HepG2 (cell line): Measurements from ENCODE around the gene SQOR. TPM values are rescaled to one million over a fixed set of nuclear protein-coding genes. Genes with fewer than 3 reads are reported as not detected.

ENCODE experiments used
- ATAC-seq: fragments of 200-7000 bp; cut with Tn5 transposase; 3 replicates; pipeline ENCODE4 v1.9.1; 2020; ENCODE audit warnings: mild to moderate bottlenecking, moderate library complexity
- BruUV-seq: library from RNA; stranded (reverse); fragments of 400-500 nt; replicated peaks from 2 replicates; lab custom pipeline; 2021; lab: Mats Ljungman, UMichigan
- CTCF ChIA-PET: fragments of 300-600 bp; formaldehyde crosslinking; extraction: SDS; loops from one replicate; lab custom pipeline; 2021; ENCODE audit warnings: low total read pairs, inconsistent platforms, low intra/inter-chr PET ratio; lab: Yijun Ruan, JAX
- POLR2A ChIA-PET: fragments of 350-600 bp; sonication (Branson Sonifier 250); formaldehyde crosslinking; loops from one replicate; lab custom pipeline; 2020; ENCODE audit warnings: antibody characterized with exemption, inconsistent platforms; lab: Yijun Ruan, JAX
- DNase-seq: peaks from one replicate; pipeline ENCODE4 v3.0.0-alpha.2; 2015; ENCODE audit warnings: low spot score
- FAIRE-seq: peaks from 3 replicates; lab custom pipeline; 2011; peaks lifted over from hg19 to GRCh38; lab: Jason Lieb, UNC
- H2AFZ ChIP-seq: one replicate; pipeline ENCODE4 v1.6.1; 2011; ENCODE audit warnings: low read length, inconsistent platforms
- H3K27ac ChIP-seq: fragments of 300-600 bp; 3 replicates; pipeline ENCODE4 v1.8.0; 2011; ENCODE audit warnings: mixed run types, mild to moderate bottlenecking, mixed read lengths, low read length, inconsistent platforms; ENCODE audit not compliant: insufficient read depth; ENCODE audit errors: extremely low read length
- H3K27me3 ChIP-seq, 2 experiments: fragments of 200-600 bp in 1 of 2; 2 replicates in 1 of 2; 3 replicates in 1 of 2; pipeline versions ENCODE4 v1.6.0 to v1.8.0; 2011; ENCODE audit warnings: low read length in 2 of 2, mild to moderate bottlenecking in 2 of 2, moderate library complexity in 2 of 2, inconsistent platforms in 1 of 2; ENCODE audit not compliant: insufficient read depth in 2 of 2, control insufficient read depth in 1 of 2
- H3K36me3 ChIP-seq, 2 experiments: fragments of 200-600 bp in 1 of 2; replicated peaks in 1 of 2; 2 replicates in 1 of 2; 3 replicates in 1 of 2; pipeline versions ENCODE4 v1.5.1 to v1.8.0; 2011; ENCODE audit warnings: low read length in 2 of 2, inconsistent platforms in 1 of 2; ENCODE audit not compliant: insufficient read depth in 2 of 2, control insufficient read depth in 1 of 2
- H3K4me1 ChIP-seq: 2 replicates; pipeline ENCODE4 v1.5.1; 2012; ENCODE audit warnings: low read length, inconsistent platforms; ENCODE audit not compliant: insufficient read depth
- H3K4me2 ChIP-seq: 2 replicates; pipeline ENCODE4 v1.6.0; 2011; ENCODE audit warnings: low read depth, low read length, inconsistent platforms
- H3K4me3 ChIP-seq, 3 experiments: fragments of 200-600 bp in 1 of 3; sonication (generic), shearing (Covaris generic) in 1 of 3; replicated peaks in 1 of 3; 2 replicates each; pipeline ENCODE4 v1.5.1; 2011 to 2016; ENCODE audit warnings: low read length in 3 of 3, inconsistent platforms in 2 of 3, low read depth in 2 of 3, mild to moderate bottlenecking in 2 of 3, control low read depth in 1 of 3, mixed read lengths in 1 of 3; ENCODE audit not compliant: insufficient read depth in 1 of 3
- H3K79me2 ChIP-seq: one replicate; pipeline ENCODE4 v1.6.1; 2011; ENCODE audit warnings: low read length, inconsistent platforms; ENCODE audit not compliant: insufficient read depth
- H3K9ac ChIP-seq: 2 replicates; pipeline ENCODE4 v1.6.0; 2011; ENCODE audit warnings: mild to moderate bottlenecking, low read depth, low read length, inconsistent platforms; ENCODE audit not compliant: insufficient read depth
- H3K9me3 ChIP-seq: 2 replicates; pipeline ENCODE4 v1.5.1; 2012; ENCODE audit warnings: mild to moderate bottlenecking, low read length
- H4K20me1 ChIP-seq: 2 replicates; pipeline ENCODE4 v1.6.0; 2011; ENCODE audit warnings: inconsistent platforms, mild to moderate bottlenecking, low read length, moderate library complexity; ENCODE audit not compliant: insufficient read depth
- AHR ChIP-seq: IDR thresholded peaks from 2 replicates; pipeline ENCODE4 v1.6.1; 2018; ENCODE audit warnings: missing genetic modification reagents, missing compliant biosample characterization
- BORCS8-MEF2B ChIP-seq: sonication (generic); formaldehyde crosslinking; IDR thresholded peaks from 2 replicates; pipeline ENCODE4 v1.8.0; 2022; ENCODE audit warnings: mild to moderate bottlenecking, missing genetic modification reagents
- FOXO1 ChIP-seq: sonication (generic); formaldehyde crosslinking; IDR thresholded peaks from 2 replicates; pipeline ENCODE4 v1.4.0; 2020; ENCODE audit warnings: missing genetic modification reagents
- HMG20A ChIP-seq: IDR thresholded peaks from 2 replicates; pipeline ENCODE4 v1.6.1; 2016; ENCODE audit warnings: borderline replicate concordance
- KAT7 ChIP-seq: IDR thresholded peaks from 2 replicates; pipeline ENCODE4 v1.6.1; 2018; ENCODE audit warnings: borderline replicate concordance, missing compliant biosample characterization
- NBN ChIP-seq: fragments of 450-650 bp; conservative IDR thresholded peaks from 2 replicates; pipeline ENCODE4 v1.6.1; 2017
- TGIF2 ChIP-seq: IDR thresholded peaks from 2 replicates; pipeline ENCODE4 v1.6.1; 2016; ENCODE audit warnings: control low read depth, missing compliant biosample characterization
- TOPORS ChIP-seq: sonication (generic); formaldehyde crosslinking; IDR thresholded peaks from 2 replicates; pipeline ENCODE4 v1.8.0; 2023; ENCODE audit warnings: mild to moderate bottlenecking, missing genetic modification reagents
- ZBTB1 ChIP-seq: sonication (generic); formaldehyde crosslinking; IDR thresholded peaks from 2 replicates; pipeline ENCODE4 v1.4.0; 2020; ENCODE audit warnings: missing genetic modification reagents, borderline replicate concordance
- ZNF20 ChIP-seq: sonication (generic); formaldehyde crosslinking; IDR thresholded peaks from 2 replicates; pipeline ENCODE4 v1.4.0; 2020; ENCODE audit warnings: mild to moderate bottlenecking, moderate library complexity, missing genetic modification reagents
- ZNF234 ChIP-seq: sonication (generic); formaldehyde crosslinking; conservative IDR thresholded peaks from 2 replicates; pipeline ENCODE4 v1.5.1; 2020; ENCODE audit warnings: mild to moderate bottlenecking, missing genetic modification reagents
- ZNF431 ChIP-seq: sonication (generic); formaldehyde crosslinking; IDR thresholded peaks from 2 replicates; pipeline ENCODE4 v1.9.0; 2022; ENCODE audit warnings: missing genetic modification reagents, low read depth, mild to moderate bottlenecking, borderline replicate concordance
- ZNF451 ChIP-seq: sonication (generic); formaldehyde crosslinking; IDR thresholded peaks from 2 replicates; pipeline ENCODE4 v1.5.0; 2020; ENCODE audit warnings: mild to moderate bottlenecking, missing genetic modification reagents
- WGBS: methylation state at CpG from one replicate; pipeline ENCODE4 v1.1.6; 2017; ENCODE audit warnings: low lambda C conversion rate; 5-methylcytosine and 5-hydroxymethylcytosine counted together
- in situ Hi-C: cut with HindIII; loops from 2 replicates; pipeline ENCODE4 v1.10.0; 2017; ENCODE audit warnings: low pct_unique_long_range_greater_than_20kb; ENCODE audit not compliant: extremely low pct_ligation_motif_present
- intact Hi-C: fragments of 100-400 bp; cut with micrococcal nuclease; formaldehyde crosslinking; loops from one replicate; pipeline ENCODE4 v1.10.0; 2022; ENCODE audit not compliant: unreplicated experiment
- polyA plus RNA-seq, 8 experiments: library from polyadenylated mRNA; depleted of rRNA in 3 of 8; stranded (reverse) in 7 of 8; unstranded in 1 of 8; fragments of >200 nt; fragmentation: Illumina TruSeq in 4 of 8; extraction: Trizol in 4 of 8; gene quantifications; 2 replicates each; pipeline versions ENCODE4 v1.2.1 to v1.2.3, GENCODE V29; 2011 to 2016; ENCODE audit warnings: low read depth in 4 of 8, missing spikeins in 1 of 8, mixed read lengths in 1 of 8; ENCODE audit not compliant: insufficient read depth in 1 of 8
- total RNA-seq, 5 experiments: library from RNA; depleted of rRNA; stranded (reverse); fragments of >200 nt; fragmentation: Illumina TruSeq; extraction: Trizol; gene quantifications; 2 replicates each; pipeline ENCODE4 v1.2.3, GENCODE V29; 2016; ENCODE audit warnings: low read depth in 1 of 5
- TF ChIP-seq, protein P1 (sequence below): sonication (generic); formaldehyde crosslinking; IDR thresholded peaks from 2 replicates; pipeline ENCODE4 v1.4.0; 2020; ENCODE audit warnings: missing genetic modification reagents
- TF ChIP-seq, protein P2 (sequence below): sonication (generic); formaldehyde crosslinking; IDR thresholded peaks from 2 replicates; pipeline ENCODE4 v1.4.0; 2020; ENCODE audit warnings: missing genetic modification reagents

Gene SQOR
- total and polyA plus RNA-seq, 2 of the 13 experiments (the other 11 are each of a cell fraction or from before 2014, with no cell fraction given): 19.3 to 19.4 TPM

DNA sequence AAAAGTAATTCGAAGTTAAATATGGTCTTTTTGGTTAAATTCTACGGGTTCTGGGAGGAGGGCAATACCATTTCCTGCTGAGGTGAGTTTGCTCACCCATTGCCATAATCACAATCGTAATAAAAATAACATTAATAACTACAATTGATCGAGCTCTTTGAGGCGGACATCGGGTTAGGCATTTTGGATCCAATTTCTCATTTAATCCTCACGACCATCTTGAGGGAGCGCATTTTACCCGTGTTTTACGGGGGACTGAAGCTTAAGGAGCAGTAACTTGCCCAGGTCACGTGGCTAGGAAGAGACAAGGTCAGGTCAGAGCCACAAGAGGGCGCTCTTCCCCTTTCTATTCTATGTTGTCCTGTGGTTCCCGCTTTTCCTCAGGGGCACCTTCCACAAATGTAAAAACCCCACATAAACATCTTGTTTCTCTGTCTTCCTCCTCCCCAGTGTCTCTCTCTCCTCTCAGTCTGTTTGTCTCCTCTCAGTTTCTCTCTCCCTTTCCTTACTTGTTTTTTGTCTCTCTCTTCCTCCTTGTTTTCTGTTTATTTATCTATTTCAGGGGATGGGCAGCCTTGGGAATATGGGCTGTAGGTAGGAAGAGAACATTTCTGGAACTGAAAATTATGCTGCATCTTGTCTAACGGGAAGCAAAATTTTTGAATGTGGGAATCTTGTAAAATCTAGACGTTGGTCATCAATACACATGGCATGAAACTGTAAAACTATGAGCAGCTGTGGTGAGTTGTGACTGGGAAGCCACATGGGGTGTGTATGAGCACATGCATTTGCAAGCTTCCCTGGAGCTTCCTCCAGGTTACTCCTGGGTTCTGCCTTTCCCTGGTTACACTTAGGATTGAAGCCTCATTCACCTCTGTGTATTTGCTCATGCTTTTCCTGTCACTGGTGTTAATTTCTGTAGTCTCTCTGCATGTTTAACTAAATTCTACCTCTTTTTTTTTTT lies 71.0 kb downstream of the SQOR start (continued):
- TF ChIP-seq ZBTB1 (CRISPR knock-in tag): no peak

DNA sequence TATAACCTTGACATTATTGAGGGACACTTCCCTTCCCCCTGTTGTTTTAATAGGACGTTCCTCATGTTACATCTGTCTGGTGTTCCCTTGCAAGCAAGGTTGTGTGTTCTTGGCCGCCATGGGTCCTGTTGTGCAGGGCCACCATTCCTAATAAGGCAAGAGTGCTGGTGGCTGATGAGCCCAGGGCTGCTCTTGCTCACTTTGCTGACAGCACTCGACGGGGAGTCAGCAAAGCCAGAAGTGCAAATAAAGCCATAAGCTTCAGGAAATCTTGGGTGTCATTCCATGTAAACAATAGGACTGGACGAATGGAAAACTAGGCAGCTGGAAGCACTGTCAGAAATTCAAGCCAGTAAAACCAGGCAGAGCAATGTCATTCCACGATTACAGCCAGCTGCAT lies 75.8 kb downstream of the SQOR start:
- H3K9ac ChIP-seq: no peak overlapping the region
- 4% methylated on average over 6 of the region's 6 CpGs for WGBS
- intact Hi-C loops (no loop called here), in situ Hi-C loops (loop anchor here (25.0 kb wide), 1 partner anchor 377 kb away; no protein-coding TSS in a partner anchor)
- no peak overlapping the region for H3K27ac ChIP-seq
- FAIRE-seq (no peak), ATAC-seq (no peak)
- CTCF ChIA-PET: no interaction called here
- no peak overlapping the region for H2AFZ ChIP-seq
- no peaks in the 10 kb centered on the region for H3K79me2 ChIP-seq
- H3K27me3 ChIP-seq: no peaks in the 10 kb centered on the region
- H3K4me1 ChIP-seq: peaks cover 6% of the 10 kb centered on the region; the same call in 1 of the 2 replicates
- no peaks in the 10 kb centered on the region for H4K20me1 ChIP-seq
- TF ChIP-seq, protein P1, sequence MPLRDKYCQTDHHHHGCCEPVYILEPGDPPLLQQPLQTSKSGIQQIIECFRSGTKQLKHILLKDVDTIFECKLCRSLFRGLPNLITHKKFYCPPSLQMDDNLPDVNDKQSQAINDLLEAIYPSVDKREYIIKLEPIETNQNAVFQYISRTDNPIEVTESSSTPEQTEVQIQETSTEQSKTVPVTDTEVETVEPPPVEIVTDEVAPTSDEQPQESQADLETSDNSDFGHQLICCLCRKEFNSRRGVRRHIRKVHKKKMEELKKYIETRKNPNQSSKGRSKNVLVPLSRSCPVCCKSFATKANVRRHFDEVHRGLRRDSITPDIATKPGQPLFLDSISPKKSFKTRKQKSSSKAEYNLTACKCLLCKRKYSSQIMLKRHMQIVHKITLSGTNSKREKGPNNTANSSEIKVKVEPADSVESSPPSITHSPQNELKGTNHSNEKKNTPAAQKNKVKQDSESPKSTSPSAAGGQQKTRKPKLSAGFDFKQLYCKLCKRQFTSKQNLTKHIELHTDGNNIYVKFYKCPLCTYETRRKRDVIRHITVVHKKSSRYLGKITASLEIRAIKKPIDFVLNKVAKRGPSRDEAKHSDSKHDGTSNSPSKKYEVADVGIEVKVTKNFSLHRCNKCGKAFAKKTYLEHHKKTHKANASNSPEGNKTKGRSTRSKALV: no peak
- TF ChIP-seq HMG20A (CRISPR knock-in tag) (no peak), AHR (CRISPR knock-in tag) (no peak), KAT7 (CRISPR knock-in tag) (no peak), FOXO1 (no peak), ZNF20 (CRISPR knock-in tag) (no peak), BORCS8-MEF2B (CRISPR knock-in tag) (no peak), ZNF234 (CRISPR knock-in tag) (no peak), NBN (no peak), ZNF431 (CRISPR knock-in tag) (no peak), ZNF451 (CRISPR knock-in tag) (no peak), TOPORS (CRISPR knock-in tag) (no peak), TGIF2 (CRISPR knock-in tag) (no peak)
- TF ChIP-seq, protein P2, sequence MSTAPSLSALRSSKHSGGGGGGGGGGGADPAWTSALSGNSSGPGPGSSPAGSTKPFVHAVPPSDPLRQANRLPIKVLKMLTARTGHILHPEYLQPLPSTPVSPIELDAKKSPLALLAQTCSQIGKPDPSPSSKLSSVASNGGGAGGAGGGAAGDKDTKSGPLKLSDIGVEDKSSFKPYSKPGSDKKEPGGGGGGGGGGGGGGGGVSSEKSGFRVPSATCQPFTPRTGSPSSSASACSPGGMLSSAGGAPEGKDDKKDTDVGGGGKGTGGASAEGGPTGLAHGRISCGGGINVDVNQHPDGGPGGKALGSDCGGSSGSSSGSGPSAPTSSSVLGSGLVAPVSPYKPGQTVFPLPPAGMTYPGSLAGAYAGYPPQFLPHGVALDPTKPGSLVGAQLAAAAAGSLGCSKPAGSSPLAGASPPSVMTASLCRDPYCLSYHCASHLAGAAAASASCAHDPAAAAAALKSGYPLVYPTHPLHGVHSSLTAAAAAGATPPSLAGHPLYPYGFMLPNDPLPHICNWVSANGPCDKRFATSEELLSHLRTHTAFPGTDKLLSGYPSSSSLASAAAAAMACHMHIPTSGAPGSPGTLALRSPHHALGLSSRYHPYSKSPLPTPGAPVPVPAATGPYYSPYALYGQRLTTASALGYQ: no peak
- TF ChIP-seq, all 625 proteins: peak for 0
- BruUV-seq: no TSS peak
- no peaks in the 10 kb centered on the region for H3K36me3 ChIP-seq
- H3K4me3 ChIP-seq: no peak overlapping the region
- no peak for DNase-seq
- POLR2A ChIA-PET: no interaction called here
- no peaks in the 10 kb centered on the region for H3K9me3 ChIP-seq
- no peak overlapping the region for H3K4me2 ChIP-seq
